ENCODE results near the gene STAG3.
"Not testable (repeated sequence)": the region's sequence is repeated elsewhere in the genome, so short reads cannot be mapped to it uniquely, and the experiment has no call there.

STAG3 gene, protein sequence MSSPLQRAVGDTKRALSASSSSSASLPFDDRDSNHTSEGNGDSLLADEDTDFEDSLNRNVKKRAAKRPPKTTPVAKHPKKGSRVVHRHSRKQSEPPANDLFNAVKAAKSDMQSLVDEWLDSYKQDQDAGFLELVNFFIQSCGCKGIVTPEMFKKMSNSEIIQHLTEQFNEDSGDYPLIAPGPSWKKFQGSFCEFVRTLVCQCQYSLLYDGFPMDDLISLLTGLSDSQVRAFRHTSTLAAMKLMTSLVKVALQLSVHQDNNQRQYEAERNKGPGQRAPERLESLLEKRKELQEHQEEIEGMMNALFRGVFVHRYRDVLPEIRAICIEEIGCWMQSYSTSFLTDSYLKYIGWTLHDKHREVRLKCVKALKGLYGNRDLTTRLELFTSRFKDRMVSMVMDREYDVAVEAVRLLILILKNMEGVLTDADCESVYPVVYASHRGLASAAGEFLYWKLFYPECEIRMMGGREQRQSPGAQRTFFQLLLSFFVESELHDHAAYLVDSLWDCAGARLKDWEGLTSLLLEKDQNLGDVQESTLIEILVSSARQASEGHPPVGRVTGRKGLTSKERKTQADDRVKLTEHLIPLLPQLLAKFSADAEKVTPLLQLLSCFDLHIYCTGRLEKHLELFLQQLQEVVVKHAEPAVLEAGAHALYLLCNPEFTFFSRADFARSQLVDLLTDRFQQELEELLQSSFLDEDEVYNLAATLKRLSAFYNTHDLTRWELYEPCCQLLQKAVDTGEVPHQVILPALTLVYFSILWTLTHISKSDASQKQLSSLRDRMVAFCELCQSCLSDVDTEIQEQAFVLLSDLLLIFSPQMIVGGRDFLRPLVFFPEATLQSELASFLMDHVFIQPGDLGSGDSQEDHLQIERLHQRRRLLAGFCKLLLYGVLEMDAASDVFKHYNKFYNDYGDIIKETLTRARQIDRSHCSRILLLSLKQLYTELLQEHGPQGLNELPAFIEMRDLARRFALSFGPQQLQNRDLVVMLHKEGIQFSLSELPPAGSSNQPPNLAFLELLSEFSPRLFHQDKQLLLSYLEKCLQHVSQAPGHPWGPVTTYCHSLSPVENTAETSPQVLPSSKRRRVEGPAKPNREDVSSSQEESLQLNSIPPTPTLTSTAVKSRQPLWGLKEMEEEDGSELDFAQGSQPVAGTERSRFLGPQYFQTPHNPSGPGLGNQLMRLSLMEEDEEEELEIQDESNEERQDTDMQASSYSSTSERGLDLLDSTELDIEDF

DNA sequence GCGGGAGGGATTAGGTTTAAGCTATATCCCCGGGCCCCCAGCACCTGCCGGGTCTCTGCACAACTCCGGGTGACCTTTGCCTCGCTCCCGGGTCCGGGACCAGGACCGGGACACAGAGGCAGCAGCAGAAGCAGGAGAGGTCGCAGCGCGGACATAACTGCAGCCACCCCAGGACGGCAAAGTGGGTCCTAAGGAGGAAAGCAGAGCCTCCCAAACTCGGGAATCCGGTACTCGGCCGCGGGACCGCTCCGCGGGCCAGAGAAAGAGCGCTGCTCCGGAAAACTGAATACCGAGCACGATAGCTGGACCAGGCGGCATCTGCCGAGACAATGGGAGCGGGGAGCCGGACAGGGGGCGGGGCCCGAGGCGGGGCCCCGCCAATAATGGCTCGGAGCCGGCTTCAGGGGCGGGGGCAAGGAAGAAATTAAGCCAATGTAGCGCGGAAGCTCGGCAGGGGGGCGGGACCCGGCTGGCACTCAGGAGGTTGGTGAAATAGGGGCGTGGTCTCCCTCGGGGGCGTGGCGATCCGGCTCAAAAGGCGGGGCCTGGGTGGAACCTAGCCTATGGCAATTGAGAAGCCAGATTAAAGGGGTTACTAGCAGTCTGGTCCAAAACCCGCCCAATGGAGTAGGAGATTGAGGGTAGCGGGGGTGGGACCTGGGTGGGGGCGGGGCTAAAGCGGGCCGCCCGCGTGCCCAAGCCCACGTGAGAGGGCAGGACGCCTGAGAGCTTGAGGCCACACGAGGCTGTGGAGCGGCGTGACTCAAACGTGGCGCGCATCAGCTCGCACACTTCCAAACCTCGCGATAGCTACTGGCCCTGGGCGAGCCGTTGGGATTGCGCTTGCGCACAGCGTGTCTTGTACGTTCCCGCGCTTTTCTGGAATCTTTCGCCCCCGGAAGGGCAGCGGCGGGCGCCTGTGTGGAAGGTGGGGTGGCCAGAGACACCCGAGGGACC is at the start of gene STAG3, which contains the start of gene GPC2:
TSS of gene STAG3 (plus strand) at position 874 of the 957 bp plus-strand sequence. CDS start 2,639 bp downstream, outside the sequence.
TSS of gene GPC2 (minus strand) at position 337 of the 957 bp plus-strand sequence. CDS start at position 155, 182 bp downstream.
- peak; percentile 98 for DNase-seq (ENCODE audit: low read depth)

DNA sequence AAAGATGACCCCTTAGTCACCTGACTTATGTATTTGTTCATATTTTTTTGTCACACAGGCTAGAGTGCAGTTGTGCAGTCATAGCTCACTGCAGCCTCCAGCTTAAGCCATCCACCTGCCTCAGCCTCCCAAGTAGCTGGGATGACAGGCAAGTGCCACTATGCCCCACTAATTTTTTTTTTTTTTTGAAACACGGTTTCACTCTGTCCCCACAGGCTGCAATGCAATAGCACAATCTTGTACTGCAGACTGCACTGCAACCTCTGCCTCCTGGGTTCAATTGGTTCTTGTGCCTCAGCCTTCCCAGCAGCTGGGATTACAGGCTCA is 49.1 kb upstream of the STAG3 start:
- no peak for DNase-seq (ENCODE audit: low read depth)

- not testable (repeated sequence) for DNase-seq (ENCODE audit: low read depth)
Measured at GRCh38 chr7:100130220-100130607, 47.5 kb upstream of the STAG3 start.

GRCh38 chr7:100130608-100131453 is 46.9 kb upstream of the STAG3 start:
- DNase-seq (ENCODE audit: low read depth): peak; percentile 74

DNA sequence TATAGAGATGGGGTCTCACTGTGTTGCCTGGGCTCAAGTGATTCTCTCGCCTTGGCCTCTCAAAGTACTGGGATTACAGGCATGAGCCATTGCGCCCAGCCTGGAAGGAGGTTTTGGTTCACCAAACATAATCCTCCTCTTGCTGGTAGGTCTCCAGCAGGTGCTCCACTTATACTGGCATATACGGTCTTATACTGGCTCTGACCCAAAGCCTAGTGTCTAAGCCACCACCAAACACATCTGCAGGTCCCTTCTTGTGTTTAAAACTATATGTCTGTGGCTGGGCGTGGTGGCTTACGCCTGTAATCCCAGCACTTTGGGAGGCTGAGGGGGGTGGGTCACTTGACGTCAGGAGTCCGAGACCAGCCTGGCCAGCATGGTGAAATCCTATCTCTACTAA is 45.6 kb upstream of the STAG3 start:
- no peak for DNase-seq (ENCODE audit: low read depth)

GRCh38 chr7:100132697-100133151 is 45.0 kb upstream of the STAG3 start:
- DNase-seq (ENCODE audit: low read depth): peak; percentile 51

DNA sequence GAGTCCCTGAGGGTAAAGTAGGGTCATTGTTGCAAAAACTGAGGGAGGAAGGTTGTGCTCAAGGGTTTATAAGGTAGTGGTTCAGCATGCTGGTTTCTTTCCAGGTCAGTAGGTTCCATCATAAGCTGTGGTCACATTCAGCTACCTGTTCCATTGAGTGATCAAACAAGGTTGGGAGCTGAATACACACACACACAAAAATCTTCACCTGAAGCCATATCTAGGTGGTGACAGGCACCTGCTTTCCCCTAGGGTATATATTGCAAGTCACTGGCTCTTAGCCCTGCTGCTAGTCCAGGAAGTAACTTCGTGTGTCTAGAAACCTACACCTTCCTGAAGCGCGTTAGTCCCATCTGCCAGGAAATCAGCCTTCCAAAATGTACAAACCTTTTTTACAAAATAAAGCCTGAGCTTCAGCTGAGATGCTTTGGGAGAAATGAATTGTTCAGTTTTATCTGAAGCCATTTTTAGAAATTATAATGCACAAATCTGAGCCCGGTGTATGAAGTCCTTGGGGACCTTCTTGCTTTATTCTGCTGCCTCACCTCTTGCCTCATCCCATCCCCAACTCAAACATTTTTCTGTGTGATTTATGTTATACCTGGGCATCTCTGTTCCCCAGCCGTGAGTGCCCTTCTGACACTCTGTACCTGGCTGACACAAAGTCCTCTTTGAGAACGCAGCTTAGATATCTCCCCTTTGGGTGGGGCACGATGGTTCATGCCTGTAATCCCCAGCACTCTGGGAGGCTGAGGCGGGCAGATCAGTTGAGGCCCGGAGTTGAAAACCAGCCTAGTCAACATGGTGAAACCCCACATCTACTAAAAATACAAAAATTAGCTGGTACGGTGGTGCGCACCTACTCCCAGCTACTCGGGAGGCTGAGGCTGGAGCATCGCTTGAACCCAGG is 39.6 kb upstream of the STAG3 start:
- DNase-seq (ENCODE audit: low read depth): no peak

GRCh38 chr7:100141555-100141949 is 36.2 kb upstream of the STAG3 start:
- no peak for DNase-seq (ENCODE audit: low read depth)

DNA sequence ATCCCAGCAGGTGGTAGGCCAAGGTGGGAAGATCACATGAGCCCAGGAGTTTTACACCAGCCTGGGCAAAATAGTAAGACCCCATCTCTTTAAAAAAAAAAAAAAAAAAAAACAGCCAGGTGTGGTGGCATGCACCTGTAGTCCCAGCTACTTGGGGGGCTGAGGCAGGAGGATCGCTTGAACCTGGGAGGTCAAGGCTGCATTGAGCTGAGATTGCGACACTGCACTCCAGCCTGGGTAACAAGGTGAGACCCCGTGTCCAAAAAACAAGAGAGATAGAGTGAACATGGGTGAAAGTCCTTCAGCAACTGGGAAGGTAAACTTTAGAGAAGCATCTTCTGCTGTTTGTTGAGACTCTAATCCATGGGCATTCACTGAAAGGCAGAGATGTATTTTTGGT is 35.3 kb upstream of the STAG3 start:
- DNase-seq (ENCODE audit: low read depth): no peak

DNA sequence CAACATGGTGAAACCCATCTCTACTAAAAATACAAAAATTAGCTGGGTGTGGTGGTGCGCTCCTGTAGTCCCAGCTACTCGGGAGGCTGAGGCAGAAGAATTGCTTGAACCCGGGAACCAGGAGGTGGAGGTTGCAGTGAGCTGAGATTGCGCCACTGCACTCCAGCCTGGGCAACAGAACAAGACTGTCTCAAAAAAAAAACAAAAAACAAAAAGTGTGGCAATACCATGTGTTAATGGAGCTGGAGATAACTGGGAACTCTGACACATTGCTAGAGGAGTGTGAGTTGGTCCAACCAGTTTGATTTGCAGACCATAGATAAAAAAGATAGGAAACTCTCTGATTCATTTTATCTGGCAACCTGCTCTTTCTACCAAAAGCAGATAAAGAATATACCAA is 31.4 kb upstream of the STAG3 start:
- not testable (repeated sequence) for DNase-seq (ENCODE audit: low read depth)

GRCh38 chr7:100147278-100147677 is 30.4 kb upstream of the STAG3 start:
- DNase-seq (ENCODE audit: low read depth): no peak

DNA sequence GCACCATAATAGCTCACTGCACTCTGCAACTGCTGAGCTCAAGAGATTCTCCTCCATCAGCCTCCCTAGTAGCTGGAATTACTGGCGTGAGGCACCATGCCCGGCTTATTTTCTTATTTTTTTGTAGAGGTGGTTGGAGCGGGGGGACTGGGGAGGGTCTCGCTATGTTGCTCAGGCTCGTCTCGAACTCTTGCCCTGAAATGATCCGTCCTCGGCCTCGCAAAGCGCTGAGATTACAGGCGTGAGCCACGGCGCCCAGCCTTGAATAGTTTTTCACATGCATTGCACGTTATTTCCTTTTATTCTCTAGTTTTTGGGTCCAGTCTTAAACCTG is 29.5 kb upstream of the STAG3 start:
- DNase-seq (ENCODE audit: low read depth): no peak

DNA sequence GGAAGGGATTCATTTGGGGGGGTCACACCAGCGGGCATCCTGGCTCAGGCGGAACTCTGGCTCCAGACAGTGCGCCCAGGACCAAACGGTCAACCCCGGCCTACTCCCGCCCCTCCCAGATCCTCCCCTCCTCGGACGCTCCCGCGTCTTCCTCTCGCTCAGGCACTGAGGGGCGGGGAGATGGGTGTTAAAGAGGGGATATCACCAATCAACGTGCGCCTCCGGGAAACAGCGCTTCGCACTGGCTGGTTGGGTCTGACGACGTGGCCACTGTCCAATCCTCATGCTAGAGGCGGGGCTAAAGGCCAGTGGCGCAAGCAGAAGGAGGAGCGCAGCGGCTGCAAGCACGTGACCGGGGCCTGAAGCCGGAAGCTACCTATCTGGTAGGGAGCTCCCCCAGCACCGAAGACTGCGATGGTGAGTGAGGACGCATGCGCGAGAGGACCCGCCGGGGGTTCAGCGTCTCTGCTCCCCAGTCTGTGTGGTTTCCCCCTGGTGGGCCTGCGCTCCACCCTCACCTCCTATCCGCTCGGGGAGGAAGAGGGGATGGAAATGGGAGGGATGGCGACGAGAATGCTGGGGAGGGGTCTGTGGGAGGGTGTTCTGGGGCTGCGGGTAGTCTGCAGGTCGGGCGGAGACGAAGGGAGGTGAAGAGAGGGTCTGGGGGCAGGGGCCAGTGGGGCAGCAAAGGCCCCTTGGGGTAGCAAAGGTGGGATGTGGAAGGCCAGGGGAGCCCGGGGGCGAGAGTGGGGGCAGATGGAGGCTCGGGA is 29.0 kb upstream of the STAG3 start, which contains the start of gene LAMTOR4:
TSS of gene LAMTOR4 (plus strand) at position 360 of the 770 bp plus-strand sequence. CDS start at position 415, 55 bp downstream.
- peak; percentile 96 for DNase-seq (ENCODE audit: low read depth)

DNA sequence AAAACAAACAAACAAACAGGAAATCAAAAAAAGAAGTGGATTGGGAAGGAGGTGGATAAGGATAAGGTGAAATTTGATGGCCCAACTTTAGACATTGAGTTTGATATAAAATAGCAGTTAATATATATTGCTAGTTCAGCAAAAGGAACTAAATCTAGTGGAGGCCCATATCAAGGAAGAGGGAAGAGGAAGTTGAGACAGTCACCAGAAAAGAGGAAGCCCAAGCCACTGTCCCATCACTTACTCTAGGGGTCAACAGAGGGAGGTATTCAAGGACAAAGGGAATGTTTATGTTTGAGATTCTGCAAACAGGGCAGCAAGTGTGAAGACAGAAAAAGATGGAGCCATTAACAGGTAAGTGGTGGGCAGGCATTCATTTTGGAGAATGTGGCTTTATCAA is 25.3 kb upstream of the STAG3 start:
- no peak for DNase-seq (ENCODE audit: low read depth)

DNA sequence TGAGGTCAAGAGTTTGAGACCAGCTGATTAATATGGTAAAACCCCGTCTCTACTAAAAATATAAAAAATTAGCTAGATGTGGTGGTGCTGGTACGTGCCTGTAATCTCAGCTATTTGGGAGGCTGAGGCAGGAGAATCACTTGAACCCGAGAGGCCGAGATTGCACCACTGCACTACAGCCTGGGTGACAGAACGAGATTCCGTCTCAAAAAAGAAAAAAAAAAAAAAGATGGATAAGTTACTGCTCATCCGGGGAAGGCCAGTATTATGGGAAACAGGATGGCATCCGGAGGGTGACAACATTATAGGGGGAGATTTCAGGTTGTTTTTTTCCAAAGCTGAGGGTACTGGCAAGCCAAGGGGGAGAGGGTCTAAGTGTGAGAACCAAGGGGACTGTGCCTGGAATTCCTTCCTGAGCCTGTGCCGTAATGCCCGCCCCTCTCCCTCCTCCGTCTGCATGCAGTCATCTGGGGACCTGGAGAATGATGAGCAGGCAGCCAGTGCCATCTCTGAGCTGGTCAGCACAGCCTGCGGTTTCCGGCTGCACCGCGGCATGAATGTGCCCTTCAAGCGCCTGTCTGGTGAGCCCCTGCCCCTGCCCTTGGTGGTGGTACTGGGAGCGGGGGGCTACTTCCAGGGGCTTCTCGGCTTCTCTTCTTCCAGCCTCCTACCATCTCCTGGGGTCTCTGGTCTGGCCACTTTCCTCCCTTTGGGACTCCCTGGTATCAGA is 24.6 kb upstream of the STAG3 start:
- DNase-seq (ENCODE audit: low read depth): no peak

- no peak for DNase-seq (ENCODE audit: low read depth)
Measured at GRCh38 chr7:100153708-100154535, 23.8 kb upstream of the STAG3 start.
